Pancreas (tissue), 10 donors: ENCODE results near the gene SORCS2. TPM values are rescaled to one million over a fixed set of nuclear protein-coding genes. Genes with fewer than 3 reads are reported as not detected.

Experiments used
- ATAC-seq, 4 donors: fragments of 200-7000 bp; cut with Tn5 transposase; one replicate each; pipeline versions ENCODE4 v1.8.0 to v1.9.1; 2020; ENCODE audit warnings: mild to moderate bottlenecking in 4 of 4, moderate library complexity in 4 of 4
- DNase-seq, 6 donors: peaks; one replicate each; pipeline ENCODE4 v3.0.0-alpha.2; 2020
- FAIRE-seq: peaks from 2 replicates; lab custom pipeline; 2012; peaks lifted over from hg19 to GRCh38; lab: Jason Lieb, UNC
- H3K27ac ChIP-seq, 4 donors: fragments of 200-600 bp; sonication (generic); 1 replicate in 3 of 4; 2 replicates in 1 of 4; pipeline versions ENCODE4 v1.5.0 to v1.8.0; 2020
- H3K27me3 ChIP-seq, 4 donors: fragments of 200-600 bp; one replicate each; pipeline ENCODE4 v1.8.0; 2021
- H3K36me3 ChIP-seq, 3 donors: fragments of 200-600 bp; sonication (generic) in 1 of 3; one replicate each; pipeline versions ENCODE4 v1.5.0 to v1.8.0; 2020 to 2021
- H3K4me1 ChIP-seq, 3 donors: fragments of 200-600 bp; one replicate each; pipeline ENCODE4 v1.8.0; 2021
- H3K4me3 ChIP-seq, 4 donors: fragments of 200-600 bp; sonication (generic) in 2 of 4; one replicate each; pipeline versions ENCODE4 v1.5.0 to v1.8.0; 2020 to 2021
- H3K9me3 ChIP-seq, 4 donors: fragments of 200-600 bp; one replicate each; pipeline ENCODE4 v1.8.0; 2021
- WGBS, 2 donors: extraction: QIAGEN DNeasy Blood & Tissue Kit; methylation state at CpG; one replicate each; pipeline ENCODE4 v1.1.7; 2013; 5-methylcytosine and 5-hydroxymethylcytosine counted together
- intact Hi-C, 3 donors: fragments of 100-400 bp; cut with DNase I; formaldehyde crosslinking; loops; one replicate each; pipeline versions ENCODE4 v1.11.1 to v1.14.2; 2022
- polyA plus RNA-seq, 2 donors: library from polyadenylated mRNA; stranded (reverse); fragments of 200-250 nt; gene quantifications; one replicate each; pipeline ENCODE4 v1.2.3, GENCODE V29; 2013
- total RNA-seq, 6 donors: library from RNA; stranded (reverse); fragmentation: NEBNext Ultra II Directional in 4 of 6; extraction: Animal tissue kit (Norgen Biotek cat#: 25700) in 4 of 6; gene quantifications; one replicate each; pipeline versions ENCODE4 v1.2.1 to v1.2.4, GENCODE V29; 2021 to 2023
- TF ChIP-seq, protein P1 (sequence below), 4 donors: fragments of 200-600 bp; sonication (generic) in 3 of 4; IDR thresholded peaks; one replicate each; pipeline versions ENCODE4 v1.5.0 to v1.8.0; 2021; ENCODE audit warnings: antibody characterized with exemption in 4 of 4
- donor health status: healthy with polysubstance abuse.
- donor health status: DM: no; HTN: no; CAD: no; lungs with moderate emphysema.
- donor health status: DM: no; HTN: no; CAD: no.
- donor health status: control.
- donor health status: control.
- donor health status: Bipolar disorder and iron deficiency.
- donor health status: DM: yes; HTN: yes; CAD: no.
- donor health status: DM: no; HTN: no; CAD: no.
- donor health status: DM: no; HTN: no; CAD: no.
- donor health status: DM: yes; HTN: yes; CAD: no.

The SORCS2 gene
- total and polyA plus RNA-seq, 8 donors: 0.14 to 1.7 (median 0.42) TPM

DNA sequence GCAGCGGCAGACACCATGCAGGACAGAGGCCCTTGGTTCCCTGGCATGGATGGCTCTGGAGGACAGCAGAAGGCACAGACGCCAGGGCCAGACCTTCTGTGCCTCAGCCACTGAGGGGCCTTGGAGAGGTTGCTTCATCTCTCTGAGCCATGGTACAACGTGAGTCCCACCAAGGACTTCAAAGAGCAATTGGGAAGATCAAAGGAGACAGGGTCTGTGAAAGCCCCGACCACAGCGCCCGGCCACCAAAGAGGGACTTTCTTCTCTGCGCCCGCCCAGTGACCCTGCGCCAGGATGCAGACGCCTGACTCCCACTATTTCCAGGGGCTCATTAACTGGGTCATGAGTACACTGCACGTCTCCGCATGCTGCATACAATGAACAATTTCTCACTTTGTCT lies 573.3 kb downstream of the SORCS2 start:
- no peaks in the 10 kb centered on the region for H3K4me1 ChIP-seq
- FAIRE-seq (no peak), DNase-seq (peak in 1 of 6 donors; percentile 13), ATAC-seq (no peak)
- H3K36me3 ChIP-seq: peaks cover 0 to 10% (median 0%) of the 10 kb centered on the region in 3 donors
- WGBS, 2 donors: 81 to 84% methylated on average over 12 of the region's 12 CpGs
- no peaks in the 10 kb centered on the region for H3K9me3 ChIP-seq
- intact Hi-C loops: no loop called here
- no peak overlapping the region for H3K27ac ChIP-seq
- TF ChIP-seq, protein P1, sequence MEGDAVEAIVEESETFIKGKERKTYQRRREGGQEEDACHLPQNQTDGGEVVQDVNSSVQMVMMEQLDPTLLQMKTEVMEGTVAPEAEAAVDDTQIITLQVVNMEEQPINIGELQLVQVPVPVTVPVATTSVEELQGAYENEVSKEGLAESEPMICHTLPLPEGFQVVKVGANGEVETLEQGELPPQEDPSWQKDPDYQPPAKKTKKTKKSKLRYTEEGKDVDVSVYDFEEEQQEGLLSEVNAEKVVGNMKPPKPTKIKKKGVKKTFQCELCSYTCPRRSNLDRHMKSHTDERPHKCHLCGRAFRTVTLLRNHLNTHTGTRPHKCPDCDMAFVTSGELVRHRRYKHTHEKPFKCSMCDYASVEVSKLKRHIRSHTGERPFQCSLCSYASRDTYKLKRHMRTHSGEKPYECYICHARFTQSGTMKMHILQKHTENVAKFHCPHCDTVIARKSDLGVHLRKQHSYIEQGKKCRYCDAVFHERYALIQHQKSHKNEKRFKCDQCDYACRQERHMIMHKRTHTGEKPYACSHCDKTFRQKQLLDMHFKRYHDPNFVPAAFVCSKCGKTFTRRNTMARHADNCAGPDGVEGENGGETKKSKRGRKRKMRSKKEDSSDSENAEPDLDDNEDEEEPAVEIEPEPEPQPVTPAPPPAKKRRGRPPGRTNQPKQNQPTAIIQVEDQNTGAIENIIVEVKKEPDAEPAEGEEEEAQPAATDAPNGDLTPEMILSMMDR (IDR thresholded peaks at IDR 0.05): no peak
- no peak overlapping the region for H3K4me3 ChIP-seq
- no peaks in the 10 kb centered on the region for H3K27me3 ChIP-seq

DNA sequence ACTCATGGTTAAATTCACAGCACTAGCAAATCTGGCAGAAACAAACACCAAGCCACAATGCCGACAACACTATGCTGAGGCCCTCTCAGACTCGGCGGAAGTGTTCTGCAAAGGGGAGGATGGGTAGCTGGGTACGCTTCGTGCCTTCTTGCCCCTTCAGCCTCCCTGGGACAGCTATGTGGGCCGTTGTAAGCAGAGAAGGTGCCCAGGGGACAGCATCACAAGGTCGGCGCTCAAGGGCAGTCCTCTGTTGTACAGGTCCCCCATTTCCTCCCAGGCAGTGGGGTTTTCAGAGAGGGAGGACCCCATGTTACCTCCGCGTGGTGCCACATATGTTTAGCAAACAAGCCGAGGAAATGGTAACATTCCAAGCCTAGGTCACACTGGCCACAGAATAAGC lies 573.7 kb downstream of the SORCS2 start:
- TF ChIP-seq, protein P1 (IDR thresholded peaks at IDR 0.05): no peak
- intact Hi-C loops: no loop called here

GRCh38 chr4:7766661-7767345 lies 574.5 kb downstream of the SORCS2 start:
- intact Hi-C loops: no loop called here
- Histone ChIP-seq H3K4me3 (no peak overlapping the region), H3K27ac (no peak overlapping the region), H3K4me1 (no peaks in the 10 kb centered on the region), H3K27me3 (no peaks in the 10 kb centered on the region), H3K9me3 (no peaks in the 10 kb centered on the region), H3K36me3 (peaks cover 0 to 10% (median 0%) of the 10 kb centered on the region in 3 donors)
- DNase-seq (peak in 1 of 6 donors; percentile 47), FAIRE-seq (no peak), ATAC-seq (no peak)
- 87 to 88% methylated on average over 23 of the region's 23 CpGs for WGBS, 2 donors
- TF ChIP-seq, protein P1 (IDR thresholded peaks at IDR 0.05): no peak

More for the DNA sequence above, 573.7 kb downstream of the SORCS2 start:
- no peak overlapping the region for H3K4me3 ChIP-seq
- no peaks in the 10 kb centered on the region for H3K4me1 ChIP-seq
- WGBS, 2 donors: 87 to 88% methylated on average over 11 of the region's 11 CpGs
- no peak overlapping the region for H3K27ac ChIP-seq
- ATAC-seq: no peak
- no peaks in the 10 kb centered on the region for H3K9me3 ChIP-seq
- H3K27me3 ChIP-seq: no peaks in the 10 kb centered on the region
- peak in 1 of 6 donors; percentile 26 for DNase-seq
- no peak for FAIRE-seq
- peaks cover 0 to 10% (median 0%) of the 10 kb centered on the region in 3 donors for H3K36me3 ChIP-seq

DNA sequence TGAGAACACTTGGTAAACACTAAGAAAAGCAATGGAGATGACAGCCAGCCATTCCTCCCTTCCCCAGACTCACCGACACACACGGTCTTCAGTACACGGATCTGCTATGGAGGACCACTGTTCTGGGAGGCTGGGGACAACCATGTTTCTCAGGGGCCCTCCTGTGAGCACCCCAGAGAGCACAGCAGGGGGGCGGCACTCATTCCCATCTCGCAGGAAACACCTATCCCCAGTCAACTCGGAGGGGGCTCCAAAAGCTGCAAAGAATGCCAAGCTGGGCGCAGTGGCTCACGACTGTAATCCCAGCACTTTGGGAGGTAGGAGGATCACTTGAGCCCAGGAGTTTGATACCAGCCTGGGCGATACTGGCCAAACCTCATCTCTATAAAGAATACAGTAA lies 575.2 kb downstream of the SORCS2 start:
- ATAC-seq: no peak
- Histone ChIP-seq H3K27me3 (no peaks in the 10 kb centered on the region), H3K4me3 (no peak overlapping the region), H3K9me3 (no peaks in the 10 kb centered on the region), H3K36me3 (peaks cover 0 to 10% (median 0%) of the 10 kb centered on the region in 3 donors), H3K4me1 (no peaks in the 10 kb centered on the region), H3K27ac (no peak overlapping the region)
- FAIRE-seq: no peak
- DNase-seq: no peak
- whole genome bisulfite sequencing, 2 donors: 73 to 76% methylated on average over 9 of the region's 9 CpGs
- intact Hi-C loops: no loop called here
- TF ChIP-seq, protein P1 (IDR thresholded peaks at IDR 0.05): no peak

GRCh38 chr4:7767966-7768365 lies 575.6 kb downstream of the SORCS2 start:
- H3K27ac ChIP-seq: no peak overlapping the region
- whole genome bisulfite sequencing, 2 donors: 89 to 94% methylated on average over 13 of the region's 13 CpGs
- no peaks in the 10 kb centered on the region for H3K9me3 ChIP-seq
- H3K4me3 ChIP-seq: no peak overlapping the region
- no peaks in the 10 kb centered on the region for H3K27me3 ChIP-seq
- peaks cover 0 to 9% (median 0%) of the 10 kb centered on the region in 3 donors for H3K36me3 ChIP-seq
- H3K4me1 ChIP-seq: no peaks in the 10 kb centered on the region
- intact Hi-C loops: no loop called here
- DNase-seq (no peak), FAIRE-seq (no peak), ATAC-seq (no peak)
- TF ChIP-seq, protein P1 (IDR thresholded peaks at IDR 0.05): no peak
